ENCODE data around the gene FAU.
A peak's percentile ranks its signal among the peaks of the same experiment; 100 is the strongest.

The FAU gene

GRCh38 chr11:65072631-65072966 lies 49.3 kb downstream of the FAU start:
- no peak for DNase-seq

- peak in 1 of 2 donors; percentile 25 for DNase-seq
Measured at GRCh38 chr11:65071907-65072630, 49.9 kb downstream of the FAU start.

All from inflammatory macrophage (primary cell).